ENCODE data around the gene TAF11L3.
"Not testable (repeated sequence)": the region's sequence is repeated elsewhere in the genome, so short reads cannot be mapped to it uniquely, and the experiment has no call there.

- TF ChIP-seq CTCF, POLR2A (IDR thresholded peaks at IDR 0.05): not testable (repeated sequence)
Observed at GRCh38 chr5:17526504-17526903, 8.3 kb downstream of the TAF11L3 start.

Measured in thyroid gland (tissue), 4 donors.